Pancreas (tissue), 10 donors: ENCODE measurements around the gene ZNF350. TPM values are rescaled to one million over a fixed set of nuclear protein-coding genes. Genes with fewer than 3 reads are reported as not detected.
"Not testable (repeated sequence)": the region's sequence is repeated elsewhere in the genome, so short reads cannot be mapped to it uniquely, and the experiment has no call there.

Source experiments
- ATAC-seq, 4 donors: fragments of 200-7000 bp; cut with Tn5 transposase; one replicate each; pipeline versions ENCODE4 v1.8.0 to v1.9.1; 2020; ENCODE audit warnings: mild to moderate bottlenecking in 4 of 4, moderate library complexity in 4 of 4
- DNase-seq, 6 donors: peaks; one replicate each; pipeline ENCODE4 v3.0.0-alpha.2; 2020
- FAIRE-seq: peaks from 2 replicates; lab custom pipeline; 2012; peaks lifted over from hg19 to GRCh38; lab: Jason Lieb, UNC
- H3K27ac ChIP-seq, 4 donors: fragments of 200-600 bp; sonication (generic); 1 replicate in 3 of 4; 2 replicates in 1 of 4; pipeline versions ENCODE4 v1.5.0 to v1.8.0; 2020
- H3K27me3 ChIP-seq, 4 donors: fragments of 200-600 bp; one replicate each; pipeline ENCODE4 v1.8.0; 2021
- H3K36me3 ChIP-seq, 3 donors: fragments of 200-600 bp; sonication (generic) in 1 of 3; one replicate each; pipeline versions ENCODE4 v1.5.0 to v1.8.0; 2020 to 2021
- H3K4me1 ChIP-seq, 3 donors: fragments of 200-600 bp; one replicate each; pipeline ENCODE4 v1.8.0; 2021
- H3K4me3 ChIP-seq, 4 donors: fragments of 200-600 bp; sonication (generic) in 2 of 4; one replicate each; pipeline versions ENCODE4 v1.5.0 to v1.8.0; 2020 to 2021
- H3K9me3 ChIP-seq, 4 donors: fragments of 200-600 bp; one replicate each; pipeline ENCODE4 v1.8.0; 2021
- WGBS, 2 donors: extraction: QIAGEN DNeasy Blood & Tissue Kit; methylation state at CpG; one replicate each; pipeline ENCODE4 v1.1.7; 2013; 5-methylcytosine and 5-hydroxymethylcytosine counted together
- intact Hi-C, 3 donors: fragments of 100-400 bp; cut with DNase I; formaldehyde crosslinking; loops; one replicate each; pipeline versions ENCODE4 v1.11.1 to v1.14.2; 2022
- polyA plus RNA-seq, 2 donors: library from polyadenylated mRNA; stranded (reverse); fragments of 200-250 nt; gene quantifications; one replicate each; pipeline ENCODE4 v1.2.3, GENCODE V29; 2013
- total RNA-seq, 6 donors: library from RNA; stranded (reverse); fragmentation: NEBNext Ultra II Directional in 4 of 6; extraction: Animal tissue kit (Norgen Biotek cat#: 25700) in 4 of 6; gene quantifications; one replicate each; pipeline versions ENCODE4 v1.2.1 to v1.2.4, GENCODE V29; 2021 to 2023
- TF ChIP-seq, protein P1 (sequence below), 4 donors: fragments of 200-600 bp; sonication (generic) in 3 of 4; IDR thresholded peaks; one replicate each; pipeline versions ENCODE4 v1.5.0 to v1.8.0; 2021; ENCODE audit warnings: antibody characterized with exemption in 4 of 4
- donor health status: healthy with polysubstance abuse.
- donor health status: DM: no; HTN: no; CAD: no; lungs with moderate emphysema.
- donor health status: DM: no; HTN: no; CAD: no.
- donor health status: control.
- donor health status: control.
- donor health status: Bipolar disorder and iron deficiency.
- donor health status: DM: yes; HTN: yes; CAD: no.
- donor health status: DM: no; HTN: no; CAD: no.
- donor health status: DM: no; HTN: no; CAD: no.
- donor health status: DM: yes; HTN: yes; CAD: no.

Gene ZNF350
- total and polyA plus RNA-seq, 8 donors, result 3.7 to 8.1 (median 4.7) TPM

DNA sequence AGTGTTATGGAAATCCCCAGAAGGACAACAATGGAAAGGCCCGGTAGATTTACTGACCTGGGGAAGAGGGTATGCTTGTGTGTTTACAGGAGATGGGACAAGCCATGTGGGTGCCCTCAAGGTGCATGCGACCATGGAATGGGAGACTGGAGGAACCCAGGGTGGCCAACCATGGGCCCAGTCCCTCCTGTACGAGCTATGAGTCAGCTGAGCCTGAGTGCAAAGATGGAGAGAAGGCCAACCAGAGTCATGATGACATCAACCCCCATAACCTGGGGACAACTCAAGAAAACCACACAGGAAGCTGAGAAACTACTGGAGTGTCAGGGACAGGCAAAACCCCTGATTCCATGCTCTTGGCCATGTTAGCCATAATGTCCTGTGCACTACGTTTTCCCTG lies 7.8 kb downstream of the ZNF350 start:
- Histone ChIP-seq H3K36me3 (peaks cover 0 to 7% (median under 1%) of the 10 kb centered on the region in 3 donors), H3K9me3 (peaks cover 0 to 5% (median 2%) of the 10 kb centered on the region in 4 donors), H3K4me1 (no peaks in the 10 kb centered on the region), H3K27me3 (no peaks in the 10 kb centered on the region), H3K27ac (no peak overlapping the region), H3K4me3 (no peak overlapping the region)
- TF ChIP-seq, protein P1, sequence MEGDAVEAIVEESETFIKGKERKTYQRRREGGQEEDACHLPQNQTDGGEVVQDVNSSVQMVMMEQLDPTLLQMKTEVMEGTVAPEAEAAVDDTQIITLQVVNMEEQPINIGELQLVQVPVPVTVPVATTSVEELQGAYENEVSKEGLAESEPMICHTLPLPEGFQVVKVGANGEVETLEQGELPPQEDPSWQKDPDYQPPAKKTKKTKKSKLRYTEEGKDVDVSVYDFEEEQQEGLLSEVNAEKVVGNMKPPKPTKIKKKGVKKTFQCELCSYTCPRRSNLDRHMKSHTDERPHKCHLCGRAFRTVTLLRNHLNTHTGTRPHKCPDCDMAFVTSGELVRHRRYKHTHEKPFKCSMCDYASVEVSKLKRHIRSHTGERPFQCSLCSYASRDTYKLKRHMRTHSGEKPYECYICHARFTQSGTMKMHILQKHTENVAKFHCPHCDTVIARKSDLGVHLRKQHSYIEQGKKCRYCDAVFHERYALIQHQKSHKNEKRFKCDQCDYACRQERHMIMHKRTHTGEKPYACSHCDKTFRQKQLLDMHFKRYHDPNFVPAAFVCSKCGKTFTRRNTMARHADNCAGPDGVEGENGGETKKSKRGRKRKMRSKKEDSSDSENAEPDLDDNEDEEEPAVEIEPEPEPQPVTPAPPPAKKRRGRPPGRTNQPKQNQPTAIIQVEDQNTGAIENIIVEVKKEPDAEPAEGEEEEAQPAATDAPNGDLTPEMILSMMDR (IDR thresholded peaks at IDR 0.05), result no peak
- 98% methylated on average over 4 of the region's 4 CpGs for WGBS, 2 donors
- DNase-seq, result no peak
- no peak for ATAC-seq
- intact Hi-C loops, result no loop called here
- no peak for FAIRE-seq

DNA sequence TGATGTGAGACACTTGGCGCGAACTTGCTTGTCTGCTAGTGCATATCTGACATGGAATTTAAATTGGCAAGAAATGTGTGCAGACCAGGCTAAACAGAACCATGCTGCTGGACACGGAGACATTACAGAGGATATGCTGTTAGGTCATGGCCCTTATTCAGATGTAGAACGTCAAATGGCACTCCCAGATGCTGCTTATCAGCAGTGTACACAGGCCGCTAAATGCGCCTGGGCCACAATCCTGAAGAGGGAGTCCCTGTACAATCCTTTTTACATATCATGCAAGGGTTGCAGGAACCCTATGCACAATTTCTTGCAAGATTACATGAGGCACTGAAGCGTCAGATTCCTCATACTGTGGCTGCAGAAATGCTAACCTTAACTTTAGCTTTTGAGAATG lies 9.3 kb downstream of the ZNF350 start:
- DNase-seq (no peak), ATAC-seq (no peak), FAIRE-seq (no peak)
- Histone ChIP-seq H3K9me3 (peaks cover 0 to 8% (median 2%) of the 10 kb centered on the region in 4 donors), H3K4me3 (no peak overlapping the region), H3K27me3 (no peaks in the 10 kb centered on the region), H3K4me1 (no peaks in the 10 kb centered on the region), H3K27ac (no peak overlapping the region), H3K36me3 (peaks cover 7 to 22% (median 13%) of the 10 kb centered on the region in 3 donors)
- 89 to 92% methylated on average over 7 of the region's 7 CpGs for WGBS, 2 donors
- intact Hi-C loops, result no loop called here
- TF ChIP-seq, protein P1 (IDR thresholded peaks at IDR 0.05), result no peak

DNA sequence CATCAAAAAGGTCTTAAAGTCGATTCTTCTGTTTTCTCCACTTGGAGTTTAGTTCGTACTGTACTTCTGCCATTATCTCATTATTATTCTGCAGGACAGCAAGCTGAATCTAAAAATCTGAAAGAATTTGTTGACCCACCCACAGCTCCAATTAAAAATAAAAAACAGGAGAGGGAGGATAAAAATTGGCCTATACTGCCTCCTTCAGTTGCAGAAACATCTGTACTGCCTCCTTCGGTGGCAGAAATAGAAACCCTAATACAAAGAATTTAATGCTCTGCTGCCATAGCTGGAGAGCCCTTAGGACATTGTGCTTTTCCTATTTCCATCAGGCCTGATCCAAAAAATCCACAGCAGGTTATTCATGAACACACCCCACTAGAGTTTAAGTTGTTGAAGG lies 9.8 kb downstream of the ZNF350 start:
- DNase-seq (no peak), FAIRE-seq (no peak), ATAC-seq (no peak)
- TF ChIP-seq, protein P1 (IDR thresholded peaks at IDR 0.05), result no peak
- peaks cover 7 to 27% (median 13%) of the 10 kb centered on the region in 3 donors for H3K36me3 ChIP-seq
- no peaks in the 10 kb centered on the region for H3K4me1 ChIP-seq
- H3K4me3 ChIP-seq, result no peak overlapping the region
- no peaks in the 10 kb centered on the region for H3K27me3 ChIP-seq
- 92% methylated on average over 3 of the region's 3 CpGs for WGBS, 2 donors
- intact Hi-C loops, result no loop called here
- no peak overlapping the region for H3K27ac ChIP-seq
- peaks cover 0 to 12% (median 0%) of the 10 kb centered on the region in 4 donors for H3K9me3 ChIP-seq

DNA sequence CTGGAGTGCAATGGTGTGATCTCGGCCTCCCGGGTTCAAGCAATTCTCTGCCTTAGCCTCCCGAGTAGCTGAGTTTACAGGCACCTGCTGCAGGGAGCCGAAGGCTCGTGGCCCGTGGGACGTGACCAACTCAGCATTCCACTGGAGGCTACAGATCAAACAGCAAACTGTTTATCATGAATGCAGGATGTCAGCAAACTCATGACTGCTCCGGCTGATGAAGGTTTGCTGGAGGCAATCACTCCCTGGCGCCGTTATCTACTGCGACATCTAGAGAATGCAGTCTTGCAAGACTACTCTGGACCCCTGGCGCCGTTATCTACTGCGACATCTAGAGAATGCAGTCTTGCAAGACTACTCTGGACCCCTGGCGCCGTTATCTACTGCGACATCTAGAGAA lies 10.9 kb downstream of the ZNF350 start:
- H3K9me3 ChIP-seq, result peaks cover 0 to 22% (median 1%) of the 10 kb centered on the region in 4 donors
- FAIRE-seq, H3K27ac ChIP-seq, DNase-seq, H3K4me1 ChIP-seq, H3K27me3 ChIP-seq, intact Hi-C loops, ATAC-seq, H3K4me3 ChIP-seq: not testable (repeated sequence)
- H3K36me3 ChIP-seq, result peaks cover 7 to 38% (median 13%) of the 10 kb centered on the region in 3 donors
- 95 to 97% methylated on average over 17 of the region's 17 CpGs for whole genome bisulfite sequencing, 2 donors

DNA sequence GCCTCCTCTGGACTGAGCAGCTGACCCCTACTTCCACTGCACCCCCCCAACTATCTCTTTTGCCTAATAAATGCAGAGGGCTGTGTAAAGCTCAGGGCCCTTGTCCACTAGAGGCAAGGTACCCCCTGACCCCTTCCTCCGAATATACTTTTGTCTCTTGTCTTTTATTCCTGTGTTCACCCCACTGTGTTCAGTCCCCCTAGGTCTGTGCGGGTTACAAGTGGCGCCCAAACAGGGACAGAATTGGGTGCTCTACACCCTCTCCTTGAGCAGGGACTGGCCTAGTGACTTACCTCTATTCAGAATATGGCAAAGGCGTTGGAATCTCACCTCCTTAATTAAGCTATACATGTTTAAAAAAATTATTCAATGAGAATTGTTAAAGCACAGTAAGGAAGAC lies 15.0 kb downstream of the ZNF350 start:
- 90 to 93% methylated on average over 4 of the region's 4 CpGs for WGBS, 2 donors
- no peak overlapping the region for H3K4me3 ChIP-seq
- FAIRE-seq, result no peak
- H3K9me3 ChIP-seq, result peaks cover 0 to 33% (median 6%) of the 10 kb centered on the region in 4 donors
- H3K27me3 ChIP-seq, result no peaks in the 10 kb centered on the region
- no peak for ATAC-seq
- H3K36me3 ChIP-seq, result peaks cover 22 to 75% (median 34%) of the 10 kb centered on the region in 3 donors
- intact Hi-C loops, result no loop called here
- no peaks in the 10 kb centered on the region for H3K4me1 ChIP-seq
- TF ChIP-seq, protein P1 (IDR thresholded peaks at IDR 0.05), result no peak
- no peak overlapping the region for H3K27ac ChIP-seq
- DNase-seq, result no peak
